ENCODE data around the gene PLCD3. TPM values are rescaled to one million over a fixed set of nuclear protein-coding genes. Genes with fewer than 3 reads are reported as not detected.

PLCD3 gene
- total and polyA plus RNA-seq, 2 of the 4 experiments (the other 2 are of a cell fraction) = 5.6 to 36.6 TPM

DNA sequence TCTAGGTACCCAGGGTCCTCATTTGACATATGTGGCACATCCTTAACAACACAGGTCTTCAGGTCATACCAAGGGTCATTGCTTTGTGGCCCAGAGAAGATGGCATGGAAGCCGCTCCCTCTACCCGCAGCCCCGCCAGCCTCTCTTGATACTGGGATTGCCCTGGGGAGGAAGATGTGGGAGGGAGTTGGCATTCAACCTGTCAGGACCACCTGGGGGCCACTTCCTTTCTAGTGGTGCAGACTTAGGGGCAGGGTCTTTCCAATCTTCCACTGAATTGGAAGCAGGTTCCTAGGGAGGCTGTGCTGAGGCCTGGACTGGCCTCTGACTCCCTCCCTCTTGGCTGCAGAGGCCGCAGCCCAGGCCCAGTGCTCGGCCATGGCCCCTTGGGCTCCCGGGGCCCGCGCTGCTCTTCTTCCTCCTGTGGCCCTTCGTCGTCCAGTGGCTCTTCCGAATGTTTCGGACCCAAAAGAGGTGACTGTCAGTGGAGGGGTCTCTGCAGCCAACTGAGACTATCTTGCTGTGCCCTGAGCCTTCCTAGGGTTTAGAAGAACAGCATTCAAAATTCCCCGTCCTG, 10.9 kb upstream of the PLCD3 start (continued):
- no peak for TF ChIP-seq BHLHE40 (IDR thresholded peaks at IDR 0.05; ENCODE audit: low read depth, low read length)

GRCh38 chr17:45139533-45139920, 7.2 kb upstream of the PLCD3 start:
- intact Hi-C loops (cut with micrococcal nuclease) = no loop called here
- H3K14ac ChIP-seq (replicated peaks; ENCODE audit: low read depth, low read length) = no peak overlapping the region
- CTCF ChIA-PET = interaction anchor here (1.2 kb wide), 1 partner anchor 58 kb away, joined by 7 read pairs; no protein-coding TSS in a partner anchor
- TF ChIP-seq SMC3 (IDR thresholded peaks at IDR 0.05; ENCODE audit: low read depth, low read length) (no peak), BHLHE40 (IDR thresholded peaks at IDR 0.05; ENCODE audit: low read depth, low read length) (no peak), CEBPB (IDR thresholded peaks at IDR 0.05; ENCODE audit: low read depth, low read length) (no peak), CHD1 (IDR thresholded peaks at IDR 0.05; ENCODE audit: low read depth, low read length) (no peak), MAFK (IDR thresholded peaks at IDR 0.05; ENCODE audit: low read depth, low read length) (no peak), CTCF (conservative IDR thresholded peaks at IDR 0.05; ENCODE audit: low read depth, low read length) (no peak), NFE2L2 (IDR thresholded peaks at IDR 0.05; ENCODE audit: low read depth, low read length) (no peak), RCOR1 (IDR thresholded peaks at IDR 0.05; ENCODE audit: insufficient replicate concordance, low read length) (no peak), MAZ (IDR thresholded peaks at IDR 0.05; ENCODE audit: borderline replicate concordance, low read depth, low read length) (no peak), MXI1 (IDR thresholded peaks at IDR 0.05; ENCODE audit: borderline replicate concordance, low read depth, low read length) (no peak), RFX5 (IDR thresholded peaks at IDR 0.05; ENCODE audit: low read depth, low read length) (no peak), FOS (IDR thresholded peaks at IDR 0.05; ENCODE audit: low read depth, low read length) (no peak), RAD21 (IDR thresholded peaks at IDR 0.05; ENCODE audit: low read length) (no peak)
- TF ChIP-seq, protein P1, sequence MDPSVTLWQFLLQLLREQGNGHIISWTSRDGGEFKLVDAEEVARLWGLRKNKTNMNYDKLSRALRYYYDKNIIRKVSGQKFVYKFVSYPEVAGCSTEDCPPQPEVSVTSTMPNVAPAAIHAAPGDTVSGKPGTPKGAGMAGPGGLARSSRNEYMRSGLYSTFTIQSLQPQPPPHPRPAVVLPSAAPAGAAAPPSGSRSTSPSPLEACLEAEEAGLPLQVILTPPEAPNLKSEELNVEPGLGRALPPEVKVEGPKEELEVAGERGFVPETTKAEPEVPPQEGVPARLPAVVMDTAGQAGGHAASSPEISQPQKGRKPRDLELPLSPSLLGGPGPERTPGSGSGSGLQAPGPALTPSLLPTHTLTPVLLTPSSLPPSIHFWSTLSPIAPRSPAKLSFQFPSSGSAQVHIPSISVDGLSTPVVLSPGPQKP (IDR thresholded peaks at IDR 0.05; ENCODE audit: borderline replicate concordance, low read depth, low read length) = no peak

More at GRCh38 chr17:45139533-45139920, 7.2 kb upstream of the PLCD3 start:
- H3K36me3 ChIP-seq (ENCODE audit: control insufficient read depth, insufficient read depth, low read length) = peaks cover 2% of the 10 kb centered on the region; the same call in 1 of the 2 replicates
- in situ Hi-C loops (cut with MboI; ENCODE audit: low sequenced_read_pairs) = loop anchor here (5.0 kb wide), 1 partner anchor 58 kb away; no protein-coding TSS in a partner anchor
- H3K9ac ChIP-seq (ENCODE audit: low read depth, low read length) = no peak overlapping the region
- no peak overlapping the region for H2BK120ac ChIP-seq (ENCODE audit: low read depth, low read length)
- H2AK5ac ChIP-seq (ENCODE audit: low read depth, low read length) = no peak overlapping the region
- no peak overlapping the region for H2BK15ac ChIP-seq (ENCODE audit: low read depth, low read length)
- no peak for DNase-seq
- no peak overlapping the region for H3K23ac ChIP-seq (ENCODE audit: low read depth, low read length)
- dilution Hi-C loops (cut with HindIII; ENCODE audit: low sequenced_read_pairs, unreplicated experiment) = no loop called here
- no peak overlapping the region for H3K27ac ChIP-seq (ENCODE audit: insufficient read depth, low read length)
- H4K5ac ChIP-seq (ENCODE audit: low read depth, low read length) = no peak overlapping the region
- H3K4me1 ChIP-seq (ENCODE audit: control insufficient read depth, insufficient read depth, low read length) = peaks cover 16% of the 10 kb centered on the region
- H3K9me3 ChIP-seq (ENCODE audit: control insufficient read depth, insufficient read depth, low read length) = no peaks in the 10 kb centered on the region
- H3K4me2 ChIP-seq (ENCODE audit: low read depth, low read length) = no peak overlapping the region
- no peak overlapping the region for H3K56ac ChIP-seq (ENCODE audit: extremely low read depth, insufficient read depth, low read length)
- no CpG with 5 or more reads among the region's 4 CpGs for WGBS, 2 experiments (ENCODE audit: extremely low coverage in 2 of 2, insufficient read length in 1 of 2)
- ATAC-seq (ENCODE audit: low read depth) = no peak
- no peak overlapping the region for H4K8ac ChIP-seq (ENCODE audit: low read depth in 2 of 2, low read length in 2 of 2)
- peaks cover 4 to 7% of the 10 kb centered on the region in 2 experiments; a peak in 3 of 4 replicates for H3K79me1 ChIP-seq (ENCODE audit: low read depth in 1 of 2, low read length in 2 of 2)
- H3K4me3 ChIP-seq (ENCODE audit: insufficient read depth, low read depth, low read length) = no peak overlapping the region
- H2AFZ ChIP-seq (replicated peaks; ENCODE audit: low read length, poor library complexity) = no peak overlapping the region
- no peak overlapping the region for H2BK5ac ChIP-seq (ENCODE audit: low read depth, low read length, poor library complexity, severe bottlenecking)
- H2BK20ac ChIP-seq (ENCODE audit: low read depth, low read length) = no peak overlapping the region
- POLR2A ChIA-PET (ENCODE audit: unreplicated experiment) = no interaction called here
- peak overlapping the region; percentile 9 for H2AK9ac ChIP-seq (replicated peaks; ENCODE audit: low read depth, low read length, poor library complexity)
- H3K27me3 ChIP-seq (ENCODE audit: control insufficient read depth, insufficient read depth, low read length) = no peaks in the 10 kb centered on the region
- H3K4ac ChIP-seq (ENCODE audit: low read depth, low read length) = no peak overlapping the region
- H3K18ac ChIP-seq (ENCODE audit: low read depth, low read length) = no peak overlapping the region
- H4K20me1 ChIP-seq (ENCODE audit: insufficient read depth, low read length) = no peaks in the 10 kb centered on the region
- no TSS peak for BruUV-seq (replicated peaks)
- H4K91ac ChIP-seq (ENCODE audit: insufficient read depth, low read depth, low read length) = no peak overlapping the region
- H3K9me1 ChIP-seq (ENCODE audit: insufficient read depth, low read length) = peaks cover 6% of the 10 kb centered on the region
